NCI-H345 treated with DMSO at 0.1 percent for 48 hours (cell line): ENCODE measurements around the gene ANKRD6.

Source experiments
- DNase-seq: peaks from one replicate; lab custom pipeline; 2025; ENCODE audit not compliant: unreplicated experiment; lab: John Stamatoyannopoulos, UW

ANKRD6 gene

DNA sequence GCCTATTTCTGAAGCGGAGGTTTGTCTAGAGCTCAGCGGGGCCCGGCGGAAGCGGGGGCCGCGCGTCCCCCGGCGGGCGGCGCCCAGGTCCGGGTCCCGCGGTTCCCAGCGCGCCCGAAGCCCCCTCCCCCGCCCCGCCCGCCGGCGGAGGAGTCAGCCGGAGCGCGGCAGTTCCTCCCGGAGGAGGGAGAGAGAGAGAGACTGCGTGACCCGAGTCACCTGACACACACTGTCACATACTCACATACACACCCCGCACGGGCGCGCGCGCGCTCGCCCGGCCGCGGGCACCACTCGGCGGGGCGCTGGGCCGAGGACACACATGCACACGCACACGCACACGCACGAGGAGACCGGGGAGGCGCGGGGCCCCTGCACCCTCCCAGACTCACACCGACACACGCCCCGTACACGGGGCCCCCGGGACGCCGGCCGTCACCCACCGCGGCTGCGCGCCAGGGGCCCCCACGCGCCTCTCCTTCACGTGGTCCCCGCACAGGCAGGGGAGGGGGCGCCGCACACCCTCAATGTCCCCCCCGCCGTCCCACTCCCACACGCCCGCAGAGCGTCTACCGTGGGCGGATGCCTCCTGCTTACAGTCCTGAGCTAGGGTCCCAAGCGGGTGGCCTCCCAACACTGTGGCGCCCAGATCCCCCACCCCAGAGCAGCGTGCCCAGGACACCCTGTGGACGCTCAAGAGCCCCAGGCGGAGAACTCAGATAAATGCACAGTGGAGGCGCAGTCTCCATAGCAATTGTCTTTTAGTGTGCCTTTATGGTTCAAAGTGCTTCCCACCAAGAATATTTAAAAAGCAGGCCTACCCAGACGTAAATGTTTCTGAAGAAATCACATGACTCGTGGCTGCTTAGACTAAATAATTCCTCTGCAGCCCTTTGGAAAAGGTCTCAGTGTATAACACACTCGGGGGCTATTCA, 20.6 kb upstream of the ANKRD6 start, which contains the start of gene RRAGD:
TSS of gene RRAGD (minus strand) at position 203 of the 935 bp plus-strand sequence. CDS start 280 bp downstream, outside the sequence.
- peak; percentile 44 for DNase-seq

DNA sequence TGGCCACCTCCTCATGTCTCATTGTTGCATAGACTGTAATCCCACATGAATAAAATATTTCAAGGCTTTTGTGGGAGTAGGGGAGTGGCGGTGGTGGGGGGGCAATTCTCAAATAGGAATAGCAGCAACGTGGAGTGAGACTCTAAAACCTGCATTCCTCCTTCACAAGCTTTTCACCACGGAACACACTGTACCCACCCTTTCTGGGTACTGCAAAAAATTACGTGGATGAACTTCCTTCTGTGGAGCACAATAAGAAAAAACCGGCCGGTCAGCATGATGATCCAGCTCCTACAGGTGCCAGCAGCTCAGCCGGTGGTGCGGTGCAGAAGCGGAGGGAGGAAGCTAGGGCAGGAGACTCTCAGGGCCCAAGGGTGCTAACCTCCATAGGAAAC, 19.9 kb upstream of the ANKRD6 start:
- no peak for DNase-seq

DNA sequence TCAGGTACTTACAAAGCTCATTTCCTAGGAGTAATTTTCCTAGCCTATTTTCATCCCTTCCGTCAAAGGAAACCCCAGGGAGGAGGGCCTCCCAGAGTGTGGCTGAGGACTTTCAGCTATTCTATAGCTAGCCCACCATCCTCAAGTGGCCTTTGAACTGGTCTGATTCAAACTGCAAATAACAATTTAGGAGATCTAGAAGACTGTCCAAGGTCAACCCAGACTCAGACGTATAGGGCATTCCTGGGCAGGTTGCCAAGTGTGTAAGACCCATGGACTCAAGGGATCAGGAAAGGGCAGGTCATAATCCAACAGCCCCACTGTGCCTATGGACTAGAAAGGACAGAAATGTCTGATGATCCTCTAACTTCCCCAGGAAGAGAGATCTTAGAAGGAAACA, 18.7 kb upstream of the ANKRD6 start:
- no peak for DNase-seq

DNA sequence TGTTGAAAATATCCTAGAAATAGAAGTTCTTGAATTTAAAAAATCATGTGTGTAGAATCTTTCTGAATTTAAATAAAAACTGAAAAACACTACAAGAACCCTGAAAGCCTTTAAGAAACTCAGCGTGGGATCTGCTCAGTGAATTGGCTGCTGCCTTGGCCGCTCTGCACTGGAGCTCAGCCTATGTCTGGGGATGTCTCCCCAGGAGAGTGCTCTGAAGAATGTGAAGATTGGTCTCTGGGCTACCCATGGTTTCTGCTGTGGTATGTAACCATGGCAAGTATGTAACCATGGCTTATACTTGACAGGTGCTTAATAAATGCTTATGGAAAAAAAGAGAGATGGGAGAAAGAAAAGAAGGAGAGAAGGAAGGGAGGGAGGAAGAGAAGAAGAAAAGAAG, 17.8 kb upstream of the ANKRD6 start:
- no peak for DNase-seq

DNA sequence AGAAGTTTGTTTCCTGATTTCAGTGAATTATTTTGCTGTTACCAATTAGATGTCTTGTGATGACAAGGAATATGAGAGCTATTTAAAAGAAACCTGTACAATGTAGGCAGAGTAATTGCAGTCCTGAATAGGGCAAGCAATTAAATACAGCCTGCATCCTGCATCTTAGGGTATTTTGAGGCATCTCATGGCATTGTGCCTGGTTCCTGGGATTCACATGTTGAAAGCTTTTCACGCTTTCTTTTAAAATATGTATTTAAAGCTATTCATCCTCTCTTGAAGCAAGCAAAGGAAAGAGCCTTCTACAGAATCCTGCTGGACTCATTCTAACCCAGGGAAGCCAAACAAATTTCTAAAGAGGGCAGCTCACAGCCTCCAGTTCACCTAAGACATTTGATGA, 16.2 kb upstream of the ANKRD6 start:
- no peak for DNase-seq

DNA sequence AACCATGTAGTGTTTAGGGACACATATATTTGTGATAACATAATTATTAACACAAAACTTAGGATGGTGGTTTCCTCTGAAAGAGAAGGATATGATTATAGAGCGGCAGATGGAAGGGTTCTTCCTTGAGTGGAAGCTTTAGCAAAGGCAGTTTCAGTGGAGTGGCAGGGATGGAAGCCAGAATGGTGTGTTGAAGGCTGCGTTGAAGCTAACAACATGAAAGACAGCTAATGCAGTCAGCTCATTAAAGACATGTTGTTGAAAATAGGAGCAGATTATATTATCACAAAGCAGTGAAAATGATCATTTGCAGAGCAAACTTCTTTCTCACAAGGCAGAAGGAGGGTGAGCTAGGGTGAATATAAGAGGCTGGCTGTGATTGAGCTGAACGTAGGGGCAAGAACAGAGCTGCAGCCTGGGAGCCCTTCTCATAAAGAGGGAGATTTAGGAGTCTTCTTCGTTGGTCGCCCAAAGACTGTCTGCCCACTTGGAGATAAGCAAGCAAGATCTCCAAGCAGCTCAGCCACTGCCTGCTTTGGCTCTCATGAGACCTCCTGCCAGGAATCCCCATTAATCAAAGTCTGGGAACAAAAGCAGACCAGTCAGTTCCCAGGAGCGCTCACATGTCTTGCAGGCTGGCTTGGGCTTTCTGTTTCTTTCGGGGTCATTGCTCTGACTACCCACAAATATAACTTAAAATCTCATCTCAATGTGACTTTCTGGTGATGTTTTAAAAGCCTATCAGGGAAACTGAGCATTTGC, 2.6 kb upstream of the ANKRD6 start:
- DNase-seq, result no peak

DNA sequence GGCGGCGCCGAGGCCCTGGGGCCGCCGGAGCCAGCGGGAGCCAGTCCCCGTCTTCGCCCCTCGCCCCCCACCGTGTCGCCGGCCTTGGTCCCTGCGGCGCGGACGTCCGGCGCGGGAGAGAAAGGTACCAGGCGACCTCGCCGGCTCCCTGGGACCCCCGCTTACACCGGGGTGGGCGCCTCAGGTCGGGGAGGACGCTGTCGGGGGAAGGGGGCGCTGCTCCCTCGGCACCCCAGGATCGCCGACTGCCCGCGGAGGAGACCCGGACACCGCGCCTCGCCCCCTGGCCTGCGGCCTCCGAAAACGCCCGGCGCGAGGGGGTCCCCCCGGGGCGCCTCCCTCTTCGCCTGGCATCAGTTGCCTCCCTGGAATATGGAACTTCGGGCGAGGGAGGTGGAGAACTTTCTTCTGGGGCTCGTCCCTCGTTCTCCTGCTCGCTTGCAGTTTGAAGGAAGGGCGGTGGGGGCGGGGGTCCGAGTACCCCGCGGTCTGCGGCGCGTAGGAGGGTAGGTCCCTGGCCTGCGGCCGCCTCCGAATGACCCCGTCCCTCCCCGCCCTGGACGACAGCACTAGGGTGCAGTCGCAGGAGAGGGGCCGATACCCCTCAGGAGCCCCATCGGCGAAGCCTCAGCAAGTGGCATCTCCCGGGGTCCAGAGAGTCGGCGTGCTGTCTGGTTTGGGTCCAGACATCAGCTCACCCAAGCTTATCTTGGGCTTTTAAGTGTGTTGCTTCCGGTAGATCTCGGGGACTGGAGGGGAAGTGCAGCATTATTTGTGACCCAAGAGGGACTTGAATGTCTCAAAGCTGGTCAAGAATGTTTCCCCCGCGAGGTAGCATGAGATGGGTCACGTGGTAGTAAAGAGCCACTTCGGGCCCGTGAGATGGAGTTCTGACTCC, 549 bp downstream of the ANKRD6 start:
- DNase-seq, result no peak

DNA sequence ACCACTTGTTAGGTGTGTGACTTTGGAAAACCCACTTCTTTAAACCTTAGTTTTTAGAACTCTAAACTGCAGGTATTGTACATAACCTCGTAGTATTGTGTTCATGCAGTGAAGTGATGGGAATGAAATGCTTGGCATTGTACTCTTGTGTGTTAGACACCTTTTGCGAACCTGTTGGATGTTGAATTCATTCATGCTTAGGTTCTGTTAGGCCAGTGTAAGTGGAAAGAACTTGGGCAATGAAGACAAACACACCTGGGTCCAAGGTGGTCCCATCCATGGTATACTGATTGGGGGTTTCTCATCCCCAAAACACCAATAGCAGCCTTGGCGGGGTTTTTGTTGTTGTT, 1.2 kb downstream of the ANKRD6 start:
- DNase-seq, result no peak

DNA sequence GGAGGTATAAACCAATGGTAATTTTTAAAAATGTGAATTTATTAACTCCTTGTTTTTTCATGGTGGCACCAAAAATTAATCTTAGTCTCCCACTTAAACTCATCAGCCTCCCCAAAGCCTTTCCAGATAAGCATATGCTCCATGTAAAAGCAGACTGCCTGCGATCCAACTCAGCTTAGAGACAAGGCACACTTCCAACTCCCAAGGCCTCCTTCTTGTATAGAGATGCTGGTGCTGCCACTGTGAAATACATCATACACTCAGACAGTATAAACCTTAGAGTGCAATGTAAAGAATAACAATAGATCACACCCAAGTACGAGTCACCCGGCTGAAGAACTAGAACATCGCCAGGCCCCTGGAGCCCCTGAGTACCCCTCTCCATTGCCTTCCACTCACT, 2.0 kb downstream of the ANKRD6 start:
- DNase-seq, result no peak

DNA sequence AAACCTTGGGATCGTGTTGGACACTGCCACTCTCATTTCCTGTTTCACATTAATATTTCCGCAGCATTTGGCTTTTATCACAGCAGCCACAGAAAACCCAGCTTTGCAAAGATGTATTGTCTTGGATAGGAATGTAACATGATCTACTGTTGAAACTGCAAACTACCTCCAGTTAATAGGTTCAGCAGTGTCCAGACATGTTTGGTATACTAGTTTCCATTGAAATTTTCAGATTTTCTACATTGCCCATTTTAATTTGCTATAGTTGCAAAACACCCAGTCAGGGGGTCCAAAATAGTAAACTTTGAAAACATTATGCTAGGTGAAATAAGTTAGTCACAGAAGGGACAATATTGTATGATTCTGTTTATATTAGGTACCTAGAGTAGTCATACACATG, 3.3 kb downstream of the ANKRD6 start:
- DNase-seq, result no peak

DNA sequence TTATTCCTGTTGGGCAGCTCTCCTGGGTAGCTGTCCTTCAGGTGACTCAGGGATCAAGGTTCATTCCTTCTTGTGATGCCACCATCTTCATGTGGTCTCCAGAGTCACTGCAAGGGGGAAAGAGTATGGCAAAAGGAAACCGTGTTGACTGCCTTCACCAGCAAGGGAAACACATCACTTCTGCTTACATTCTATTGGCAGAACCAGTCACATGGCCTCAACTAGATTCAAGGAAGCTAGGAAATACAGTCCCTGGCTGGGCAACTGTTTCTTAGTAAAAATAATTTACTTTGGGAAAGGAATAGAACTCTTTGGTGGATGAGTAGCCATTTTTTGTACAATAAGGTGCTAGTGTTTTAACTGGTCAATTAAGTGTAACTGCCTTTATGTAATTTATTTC, 5.3 kb downstream of the ANKRD6 start:
- no peak for DNase-seq

DNA sequence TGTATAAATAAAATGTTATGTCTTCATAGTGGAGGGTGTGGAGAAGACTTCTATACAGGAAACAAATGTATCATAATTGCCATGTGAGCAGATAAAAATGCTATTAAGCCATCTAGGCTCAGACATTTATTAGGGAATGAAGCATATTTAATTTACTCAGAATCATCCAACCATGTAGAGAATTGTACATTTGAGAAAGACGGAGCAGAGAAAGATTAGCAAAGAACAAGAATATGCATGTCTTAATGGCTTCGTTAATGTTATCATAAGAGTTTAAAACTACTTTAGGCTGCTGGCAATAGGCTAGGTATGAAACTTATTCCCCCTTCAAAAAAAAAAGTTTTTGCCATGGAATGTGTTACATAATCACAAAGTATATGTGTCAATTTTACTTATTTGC, 6.1 kb downstream of the ANKRD6 start:
- no peak for DNase-seq

DNA sequence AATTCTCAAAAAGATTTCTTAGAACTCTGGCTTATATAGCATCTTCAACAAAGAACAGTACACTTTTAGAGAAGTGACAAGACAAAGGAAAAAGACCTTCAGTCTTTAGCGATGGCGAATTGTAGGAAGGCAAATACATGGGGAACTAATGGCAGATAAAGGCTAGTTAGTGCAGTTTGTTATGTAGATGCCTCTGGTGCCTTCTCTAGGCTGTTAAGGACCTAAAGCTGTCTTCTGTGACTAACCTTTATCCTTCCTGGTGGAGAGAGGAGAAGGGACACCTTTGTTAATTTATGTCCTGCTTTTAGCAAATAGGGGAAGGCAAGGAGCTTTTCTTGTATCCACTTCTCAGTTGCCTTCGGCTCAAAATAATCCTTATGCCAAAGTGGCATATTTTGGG, 7.2 kb downstream of the ANKRD6 start:
- DNase-seq, result no peak

DNA sequence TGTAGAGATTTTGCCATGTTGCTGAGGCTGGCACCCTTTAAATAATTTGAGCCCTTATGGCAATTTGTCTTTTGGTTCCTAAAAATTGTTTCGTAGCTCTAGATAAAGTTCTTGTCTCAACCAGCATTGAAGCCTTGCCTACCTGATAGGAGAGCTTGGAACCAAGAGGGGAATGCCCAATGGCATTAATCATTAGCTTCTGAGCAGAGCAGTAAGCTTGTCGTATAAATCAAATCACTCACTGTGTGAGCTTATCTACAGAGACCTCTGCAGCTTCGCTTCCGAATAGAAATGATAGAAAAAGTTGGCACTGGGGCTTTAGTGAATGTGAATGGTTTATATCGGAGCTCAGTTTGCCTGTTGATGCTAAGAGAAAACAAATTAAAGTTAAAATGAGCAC, 10.7 kb downstream of the ANKRD6 start:
- DNase-seq, result no peak

DNA sequence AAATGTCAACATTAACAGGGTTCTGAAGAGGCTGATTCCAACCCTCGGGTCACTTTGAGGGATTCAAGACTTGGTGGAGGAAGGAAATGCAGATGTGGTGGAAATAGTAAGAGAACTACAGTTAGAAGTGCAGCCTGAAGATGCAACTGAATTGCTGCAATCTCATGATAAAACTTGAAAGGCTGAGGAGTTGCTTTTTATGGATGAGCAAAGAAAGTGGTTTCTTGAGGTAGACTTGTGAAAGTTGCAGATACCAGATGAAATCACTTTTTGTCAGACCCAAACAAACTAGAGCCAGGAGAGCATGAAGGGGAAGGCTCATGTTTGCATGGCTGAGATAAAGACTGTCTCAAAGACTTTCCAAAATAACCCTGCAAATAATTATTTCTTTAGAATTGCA, 16.2 kb downstream of the ANKRD6 start:
- no peak for DNase-seq

DNA sequence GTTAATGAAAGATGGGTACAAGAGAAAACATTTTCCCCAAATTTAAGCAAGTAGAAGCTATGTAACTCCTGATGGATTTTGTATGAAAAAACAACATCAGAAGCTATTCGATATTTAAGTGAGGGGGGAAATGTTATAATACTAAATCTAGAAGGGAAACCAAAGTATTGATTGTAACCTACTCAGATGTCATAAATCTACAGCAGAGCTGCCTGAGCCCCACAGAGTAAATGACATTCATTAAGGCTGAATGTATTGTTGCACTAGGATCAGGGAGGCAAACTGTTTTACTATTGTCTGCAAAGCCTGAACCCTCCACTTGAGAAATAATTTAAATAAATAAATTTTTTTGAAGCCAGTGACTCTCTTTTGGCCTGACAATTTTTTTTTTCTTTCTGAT, 19.3 kb downstream of the ANKRD6 start:
- no peak for DNase-seq

DNA sequence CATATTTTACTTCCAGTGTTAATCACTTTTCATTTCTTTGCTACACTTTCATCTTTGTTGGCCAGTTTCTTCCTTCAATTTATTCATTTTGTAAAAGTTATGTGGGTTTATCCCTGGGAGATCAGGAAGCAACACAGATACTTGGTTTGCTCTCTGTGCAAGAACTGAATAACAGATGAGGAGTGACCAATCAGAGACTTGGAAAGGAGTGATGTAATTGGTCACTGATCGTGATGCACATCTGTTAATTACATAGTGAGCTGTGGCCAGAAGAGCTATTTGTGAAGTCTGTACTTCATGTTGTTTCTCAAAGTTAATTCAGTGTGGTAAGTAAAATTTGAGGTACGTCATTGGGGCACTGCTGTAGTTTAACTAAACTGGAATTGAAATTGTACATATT, 21.3 kb downstream of the ANKRD6 start:
- DNase-seq, result no peak

DNA sequence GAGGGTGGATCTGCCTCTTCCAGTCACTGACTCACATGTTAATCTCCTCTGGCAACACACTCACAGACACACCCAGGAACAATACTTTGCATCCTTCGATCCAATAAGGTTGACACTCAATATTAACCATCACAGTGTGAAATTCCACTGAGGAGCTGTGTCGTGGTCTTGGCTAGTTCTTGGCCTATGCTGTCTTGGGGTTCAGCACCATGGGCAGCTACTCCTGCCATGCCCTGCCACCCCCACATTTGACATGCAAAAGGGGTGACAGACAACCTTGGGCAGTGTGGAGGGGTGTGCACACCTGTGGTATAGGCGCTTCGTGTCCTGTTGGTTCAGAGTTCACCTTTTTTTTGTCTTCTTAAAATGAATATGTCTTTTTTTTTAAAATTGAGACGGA, 25.8 kb downstream of the ANKRD6 start:
- DNase-seq, result no peak

DNA sequence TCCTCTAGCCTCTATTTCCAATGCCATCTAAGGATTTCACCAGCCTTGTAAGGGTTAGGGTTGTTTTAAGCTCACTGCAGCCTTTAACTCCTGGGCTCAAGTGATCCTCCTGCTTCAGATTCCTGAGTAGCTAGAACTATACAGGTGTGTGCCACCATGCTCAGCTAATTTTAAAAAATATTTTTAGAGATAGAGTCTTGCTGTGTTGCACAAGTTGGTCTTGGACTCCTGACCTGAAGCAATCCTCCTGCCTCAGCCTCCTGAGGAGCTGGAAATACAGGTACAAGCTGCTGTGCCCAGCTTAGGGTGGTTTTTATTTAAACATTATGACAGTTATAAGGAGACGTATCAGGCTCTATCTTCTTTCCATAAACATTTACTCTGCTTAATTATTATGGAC, 26.5 kb downstream of the ANKRD6 start:
- no peak for DNase-seq

DNA sequence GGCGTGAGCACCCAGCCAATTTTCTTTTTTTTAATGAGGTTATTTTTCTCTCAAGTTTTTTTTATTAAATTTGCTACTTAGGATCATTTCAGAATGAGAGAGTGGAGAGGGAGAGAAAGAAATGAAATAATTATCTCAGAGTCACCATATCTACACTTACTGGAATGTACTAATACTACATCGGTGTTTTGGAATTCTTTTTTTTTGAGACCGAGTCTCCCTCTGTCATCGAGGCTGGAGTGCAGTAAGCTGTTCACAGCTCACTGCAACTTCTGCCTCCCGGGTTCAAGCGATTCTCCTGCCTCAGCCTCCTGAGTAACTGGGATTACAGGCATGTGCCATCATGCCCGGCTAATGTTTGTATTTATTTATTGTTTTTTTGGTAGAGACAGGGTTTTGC, 27.8 kb downstream of the ANKRD6 start:
- DNase-seq, result no peak

DNA sequence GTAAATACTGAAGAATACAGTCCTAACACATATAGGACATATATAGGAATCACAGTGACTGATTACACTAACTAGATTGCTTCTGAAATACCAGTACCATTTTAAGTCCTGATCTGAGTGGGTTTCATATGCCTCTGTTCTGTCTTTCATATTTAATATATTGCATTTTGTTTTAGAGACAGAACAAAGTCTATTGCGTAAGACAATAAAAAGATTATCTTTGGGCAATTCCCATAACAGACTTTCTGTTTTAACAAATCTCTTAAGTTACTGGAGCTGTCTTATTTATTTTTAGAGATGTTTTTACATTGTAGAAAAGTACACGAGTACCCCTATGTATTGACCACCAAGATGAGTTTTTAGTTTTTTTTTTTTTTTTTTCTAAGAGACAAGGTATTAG, 29.6 kb downstream of the ANKRD6 start:
- no peak for DNase-seq
